HEK293 (cell line): ENCODE data around the gene PLXNA2.

Experiments used
- BCL11A ChIP-seq: fragments of 450-650 bp; formaldehyde crosslinking; IDR thresholded peaks from 2 replicates; pipeline ENCODE4 v1.5.1; 2016; ENCODE audit warnings: low read depth, missing biosample characterization, missing genetic modification characterization
- EGR2 ChIP-seq: fragments of 450-650 bp; formaldehyde crosslinking; IDR thresholded peaks from 2 replicates; pipeline ENCODE4 v1.5.1; 2016; ENCODE audit warnings: low read depth, missing biosample characterization, missing genetic modification characterization
- GLIS1 ChIP-seq: fragments of 450-650 bp; formaldehyde crosslinking; IDR thresholded peaks from 2 replicates; pipeline ENCODE4 v1.5.1; 2016; ENCODE audit warnings: missing biosample characterization, missing genetic modification characterization
- GLIS2 ChIP-seq: fragments of 450-650 bp; formaldehyde crosslinking; IDR thresholded peaks from 2 replicates; pipeline ENCODE4 v1.5.1; 2016; ENCODE audit warnings: missing biosample characterization, missing genetic modification characterization
- HOXD13 ChIP-seq: sonication (generic); formaldehyde crosslinking; IDR thresholded peaks from 2 replicates; pipeline ENCODE4 v1.8.0; 2022; ENCODE audit warnings: missing genetic modification reagents, borderline replicate concordance
- KLF1 ChIP-seq: fragments of 450-650 bp; formaldehyde crosslinking; IDR thresholded peaks from 2 replicates; pipeline ENCODE4 v1.5.1; 2016; ENCODE audit warnings: missing biosample characterization, missing genetic modification characterization
- SALL2 ChIP-seq: fragments of 450-650 bp; formaldehyde crosslinking; IDR thresholded peaks from 2 replicates; pipeline ENCODE4 v1.5.0; 2017; ENCODE audit warnings: missing biosample characterization, mild to moderate bottlenecking, missing genetic modification characterization, borderline replicate concordance
- SCRT1 ChIP-seq: fragments of 450-650 bp; formaldehyde crosslinking; IDR thresholded peaks from 2 replicates; pipeline ENCODE4 v1.5.1; 2016; ENCODE audit warnings: missing biosample characterization, missing genetic modification characterization, borderline replicate concordance
- SCRT2 ChIP-seq: fragments of 450-650 bp; formaldehyde crosslinking; IDR thresholded peaks from 2 replicates; pipeline ENCODE4 v1.5.1; 2016; ENCODE audit warnings: missing biosample characterization, missing genetic modification characterization
- ZFHX2 ChIP-seq: fragments of 450-650 bp; formaldehyde crosslinking; conservative IDR thresholded peaks from 2 replicates; pipeline ENCODE4 v1.5.1; 2016; ENCODE audit warnings: missing biosample characterization, missing genetic modification characterization
- ZFP37 ChIP-seq: fragments of 450-650 bp; formaldehyde crosslinking; IDR thresholded peaks from 2 replicates; pipeline ENCODE4 v1.5.1; 2016; ENCODE audit warnings: missing biosample characterization, missing genetic modification characterization
- ZFP41 ChIP-seq: fragments of 450-650 bp; formaldehyde crosslinking; IDR thresholded peaks from 2 replicates; pipeline ENCODE4 v1.5.1; 2016; ENCODE audit warnings: missing biosample characterization, missing genetic modification characterization, borderline replicate concordance
- ZNF423 ChIP-seq: fragments of 450-650 bp; formaldehyde crosslinking; IDR thresholded peaks from 2 replicates; pipeline ENCODE4 v1.5.1; 2016; ENCODE audit warnings: missing biosample characterization, missing genetic modification characterization
- ZNF544 ChIP-seq: fragments of 450-650 bp; formaldehyde crosslinking; IDR thresholded peaks from 2 replicates; pipeline ENCODE4 v1.5.0; 2017; ENCODE audit warnings: missing biosample characterization, missing genetic modification characterization
- ZNF560 ChIP-seq: fragments of 450-650 bp; formaldehyde crosslinking; IDR thresholded peaks from 2 replicates; pipeline ENCODE4 v1.5.1; 2017; ENCODE audit warnings: missing biosample characterization, missing genetic modification characterization, borderline replicate concordance
- ZNF626 ChIP-seq: fragments of 450-650 bp; sonication (Bioruptor Pico); formaldehyde crosslinking; IDR thresholded peaks from 2 replicates; pipeline ENCODE4 v1.5.1; 2018; ENCODE audit warnings: missing biosample characterization, missing genetic modification characterization, inconsistent platforms
- ZNF677 ChIP-seq: fragments of 450-650 bp; IDR thresholded peaks from 2 replicates; pipeline ENCODE4 v1.5.0; 2018; ENCODE audit warnings: missing biosample characterization, mild to moderate bottlenecking, missing genetic modification characterization, moderate library complexity
- TF ChIP-seq, protein P1 (sequence below): fragments of 450-650 bp; formaldehyde crosslinking; IDR thresholded peaks from 2 replicates; pipeline ENCODE4 v1.5.1; 2016; ENCODE audit warnings: missing biosample characterization, missing genetic modification characterization, borderline replicate concordance
- TF ChIP-seq, protein P2 (sequence below): fragments of 450-650 bp; formaldehyde crosslinking; IDR thresholded peaks from 2 replicates; pipeline ENCODE4 v1.5.1; 2016; ENCODE audit warnings: missing biosample characterization, missing genetic modification characterization
- TF ChIP-seq, protein P3 (sequence below): fragments of 450-650 bp; formaldehyde crosslinking; IDR thresholded peaks from 2 replicates; pipeline ENCODE4 v1.5.1; 2016; ENCODE audit warnings: missing biosample characterization, missing genetic modification characterization
- TF ChIP-seq, protein P4 (sequence below): fragments of 450-650 bp; formaldehyde crosslinking; IDR thresholded peaks from 2 replicates; pipeline ENCODE4; 2016; ENCODE audit warnings: missing biosample characterization, missing genetic modification characterization
- TF ChIP-seq, protein P5 (sequence below): fragments of 450-650 bp; formaldehyde crosslinking; conservative IDR thresholded peaks from 2 replicates; pipeline ENCODE4 v1.5.1; 2016; ENCODE audit warnings: low read depth, missing biosample characterization, missing genetic modification characterization
- TF ChIP-seq, protein P6 (sequence below): fragments of 450-650 bp; formaldehyde crosslinking; IDR thresholded peaks from 2 replicates; pipeline ENCODE4 v1.5.1; 2017; ENCODE audit warnings: missing biosample characterization, missing genetic modification characterization

PLXNA2 gene

DNA sequence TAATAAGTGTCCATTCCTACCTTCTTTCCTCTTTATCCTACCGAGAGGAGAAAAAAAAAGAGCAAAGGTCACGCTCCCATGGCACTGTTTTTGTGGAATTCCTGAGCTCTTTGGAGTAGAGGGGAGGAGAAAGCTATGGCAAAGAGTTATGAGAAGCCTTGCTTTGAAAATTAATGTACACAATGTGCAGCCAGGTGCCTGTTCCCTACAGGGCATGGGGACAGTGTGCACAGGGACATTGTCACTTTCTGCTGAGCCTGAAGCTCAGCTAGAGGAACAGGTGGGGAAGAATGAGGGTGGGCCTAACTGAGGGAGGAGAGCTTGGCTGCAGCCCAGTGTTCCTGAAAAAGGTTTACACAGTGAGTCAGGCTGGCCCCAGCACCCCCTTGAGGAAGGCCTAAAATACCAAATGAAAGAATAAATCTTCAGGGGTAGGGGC, 66.1 kb downstream of the PLXNA2 start (continued):
- TF ChIP-seq, protein P1, sequence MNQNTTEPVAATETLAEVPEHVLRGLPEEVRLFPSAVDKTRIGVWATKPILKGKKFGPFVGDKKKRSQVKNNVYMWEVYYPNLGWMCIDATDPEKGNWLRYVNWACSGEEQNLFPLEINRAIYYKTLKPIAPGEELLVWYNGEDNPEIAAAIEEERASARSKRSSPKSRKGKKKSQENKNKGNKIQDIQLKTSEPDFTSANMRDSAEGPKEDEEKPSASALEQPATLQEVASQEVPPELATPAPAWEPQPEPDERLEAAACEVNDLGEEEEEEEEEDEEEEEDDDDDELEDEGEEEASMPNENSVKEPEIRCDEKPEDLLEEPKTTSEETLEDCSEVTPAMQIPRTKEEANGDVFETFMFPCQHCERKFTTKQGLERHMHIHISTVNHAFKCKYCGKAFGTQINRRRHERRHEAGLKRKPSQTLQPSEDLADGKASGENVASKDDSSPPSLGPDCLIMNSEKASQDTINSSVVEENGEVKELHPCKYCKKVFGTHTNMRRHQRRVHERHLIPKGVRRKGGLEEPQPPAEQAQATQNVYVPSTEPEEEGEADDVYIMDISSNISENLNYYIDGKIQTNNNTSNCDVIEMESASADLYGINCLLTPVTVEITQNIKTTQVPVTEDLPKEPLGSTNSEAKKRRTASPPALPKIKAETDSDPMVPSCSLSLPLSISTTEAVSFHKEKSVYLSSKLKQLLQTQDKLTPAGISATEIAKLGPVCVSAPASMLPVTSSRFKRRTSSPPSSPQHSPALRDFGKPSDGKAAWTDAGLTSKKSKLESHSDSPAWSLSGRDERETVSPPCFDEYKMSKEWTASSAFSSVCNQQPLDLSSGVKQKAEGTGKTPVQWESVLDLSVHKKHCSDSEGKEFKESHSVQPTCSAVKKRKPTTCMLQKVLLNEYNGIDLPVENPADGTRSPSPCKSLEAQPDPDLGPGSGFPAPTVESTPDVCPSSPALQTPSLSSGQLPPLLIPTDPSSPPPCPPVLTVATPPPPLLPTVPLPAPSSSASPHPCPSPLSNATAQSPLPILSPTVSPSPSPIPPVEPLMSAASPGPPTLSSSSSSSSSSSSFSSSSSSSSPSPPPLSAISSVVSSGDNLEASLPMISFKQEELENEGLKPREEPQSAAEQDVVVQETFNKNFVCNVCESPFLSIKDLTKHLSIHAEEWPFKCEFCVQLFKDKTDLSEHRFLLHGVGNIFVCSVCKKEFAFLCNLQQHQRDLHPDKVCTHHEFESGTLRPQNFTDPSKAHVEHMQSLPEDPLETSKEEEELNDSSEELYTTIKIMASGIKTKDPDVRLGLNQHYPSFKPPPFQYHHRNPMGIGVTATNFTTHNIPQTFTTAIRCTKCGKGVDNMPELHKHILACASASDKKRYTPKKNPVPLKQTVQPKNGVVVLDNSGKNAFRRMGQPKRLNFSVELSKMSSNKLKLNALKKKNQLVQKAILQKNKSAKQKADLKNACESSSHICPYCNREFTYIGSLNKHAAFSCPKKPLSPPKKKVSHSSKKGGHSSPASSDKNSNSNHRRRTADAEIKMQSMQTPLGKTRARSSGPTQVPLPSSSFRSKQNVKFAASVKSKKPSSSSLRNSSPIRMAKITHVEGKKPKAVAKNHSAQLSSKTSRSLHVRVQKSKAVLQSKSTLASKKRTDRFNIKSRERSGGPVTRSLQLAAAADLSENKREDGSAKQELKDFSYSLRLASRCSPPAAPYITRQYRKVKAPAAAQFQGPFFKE (tag by site-specific recombination), result no peak
- TF ChIP-seq ZNF560 (tag by site-specific recombination) (no peak), BCL11A (tag by site-specific recombination) (no peak), ZNF626 (no peak), ZNF677 (tag by site-specific recombination) (no peak), GLIS1 (tag by site-specific recombination) (peak; percentile 81), KLF1 (tag by site-specific recombination) (peak; percentile 33; the same call in 1 of the 2 replicates), ZFHX2 (tag by site-specific recombination) (peak; percentile 38; the same call in 1 of the 2 replicates), ZNF423 (tag by site-specific recombination) (no peak), HOXD13 (no peak), ZFP37 (tag by site-specific recombination) (no peak), SCRT2 (peak; percentile 92), SCRT1 (tag by site-specific recombination) (peak; percentile 73), ZNF544 (tag by site-specific recombination) (no peak), GLIS2 (tag by site-specific recombination) (no peak), SALL2 (tag by site-specific recombination) (no peak), EGR2 (tag by site-specific recombination) (peak; percentile 32; the same call in 1 of the 2 replicates), ZFP41 (no peak)
- TF ChIP-seq, protein P2, sequence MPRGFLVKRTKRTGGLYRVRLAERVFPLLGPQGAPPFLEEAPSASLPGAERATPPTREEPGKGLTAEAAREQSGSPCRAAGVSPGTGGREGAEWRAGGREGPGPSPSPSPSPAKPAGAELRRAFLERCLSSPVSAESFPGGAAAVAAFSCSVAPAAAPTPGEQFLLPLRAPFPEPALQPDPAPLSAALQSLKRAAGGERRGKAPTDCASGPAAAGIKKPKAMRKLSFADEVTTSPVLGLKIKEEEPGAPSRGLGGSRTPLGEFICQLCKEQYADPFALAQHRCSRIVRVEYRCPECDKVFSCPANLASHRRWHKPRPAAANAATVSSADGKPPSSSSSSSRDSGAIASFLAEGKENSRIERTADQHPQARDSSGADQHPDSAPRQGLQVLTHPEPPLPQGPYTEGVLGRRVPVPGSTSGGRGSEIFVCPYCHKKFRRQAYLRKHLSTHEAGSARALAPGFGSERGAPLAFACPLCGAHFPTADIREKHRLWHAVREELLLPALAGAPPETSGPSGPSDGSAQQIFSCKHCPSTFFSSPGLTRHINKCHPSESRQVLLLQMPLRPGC (tag by site-specific recombination), result no peak
- TF ChIP-seq, protein P3, sequence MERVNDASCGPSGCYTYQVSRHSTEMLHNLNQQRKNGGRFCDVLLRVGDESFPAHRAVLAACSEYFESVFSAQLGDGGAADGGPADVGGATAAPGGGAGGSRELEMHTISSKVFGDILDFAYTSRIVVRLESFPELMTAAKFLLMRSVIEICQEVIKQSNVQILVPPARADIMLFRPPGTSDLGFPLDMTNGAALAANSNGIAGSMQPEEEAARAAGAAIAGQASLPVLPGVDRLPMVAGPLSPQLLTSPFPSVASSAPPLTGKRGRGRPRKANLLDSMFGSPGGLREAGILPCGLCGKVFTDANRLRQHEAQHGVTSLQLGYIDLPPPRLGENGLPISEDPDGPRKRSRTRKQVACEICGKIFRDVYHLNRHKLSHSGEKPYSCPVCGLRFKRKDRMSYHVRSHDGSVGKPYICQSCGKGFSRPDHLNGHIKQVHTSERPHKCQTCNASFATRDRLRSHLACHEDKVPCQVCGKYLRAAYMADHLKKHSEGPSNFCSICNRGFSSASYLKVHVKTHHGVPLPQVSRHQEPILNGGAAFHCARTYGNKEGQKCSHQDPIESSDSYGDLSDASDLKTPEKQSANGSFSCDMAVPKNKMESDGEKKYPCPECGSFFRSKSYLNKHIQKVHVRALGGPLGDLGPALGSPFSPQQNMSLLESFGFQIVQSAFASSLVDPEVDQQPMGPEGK (tag by site-specific recombination), result no peak
- TF ChIP-seq, protein P4, sequence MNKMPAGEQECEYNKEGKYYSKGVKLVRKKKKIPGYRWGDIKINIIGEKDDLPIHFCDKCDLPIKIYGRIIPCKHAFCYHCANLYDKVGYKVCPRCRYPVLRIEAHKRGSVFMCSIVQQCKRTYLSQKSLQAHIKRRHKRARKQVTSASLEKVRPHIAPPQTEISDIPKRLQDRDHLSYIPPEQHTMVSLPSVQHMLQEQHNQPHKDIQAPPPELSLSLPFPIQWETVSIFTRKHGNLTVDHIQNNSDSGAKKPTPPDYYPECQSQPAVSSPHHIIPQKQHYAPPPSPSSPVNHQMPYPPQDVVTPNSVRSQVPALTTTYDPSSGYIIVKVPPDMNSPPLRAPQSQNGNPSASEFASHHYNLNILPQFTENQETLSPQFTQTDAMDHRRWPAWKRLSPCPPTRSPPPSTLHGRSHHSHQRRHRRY (tag by site-specific recombination), result no peak
- TF ChIP-seq, protein P5, sequence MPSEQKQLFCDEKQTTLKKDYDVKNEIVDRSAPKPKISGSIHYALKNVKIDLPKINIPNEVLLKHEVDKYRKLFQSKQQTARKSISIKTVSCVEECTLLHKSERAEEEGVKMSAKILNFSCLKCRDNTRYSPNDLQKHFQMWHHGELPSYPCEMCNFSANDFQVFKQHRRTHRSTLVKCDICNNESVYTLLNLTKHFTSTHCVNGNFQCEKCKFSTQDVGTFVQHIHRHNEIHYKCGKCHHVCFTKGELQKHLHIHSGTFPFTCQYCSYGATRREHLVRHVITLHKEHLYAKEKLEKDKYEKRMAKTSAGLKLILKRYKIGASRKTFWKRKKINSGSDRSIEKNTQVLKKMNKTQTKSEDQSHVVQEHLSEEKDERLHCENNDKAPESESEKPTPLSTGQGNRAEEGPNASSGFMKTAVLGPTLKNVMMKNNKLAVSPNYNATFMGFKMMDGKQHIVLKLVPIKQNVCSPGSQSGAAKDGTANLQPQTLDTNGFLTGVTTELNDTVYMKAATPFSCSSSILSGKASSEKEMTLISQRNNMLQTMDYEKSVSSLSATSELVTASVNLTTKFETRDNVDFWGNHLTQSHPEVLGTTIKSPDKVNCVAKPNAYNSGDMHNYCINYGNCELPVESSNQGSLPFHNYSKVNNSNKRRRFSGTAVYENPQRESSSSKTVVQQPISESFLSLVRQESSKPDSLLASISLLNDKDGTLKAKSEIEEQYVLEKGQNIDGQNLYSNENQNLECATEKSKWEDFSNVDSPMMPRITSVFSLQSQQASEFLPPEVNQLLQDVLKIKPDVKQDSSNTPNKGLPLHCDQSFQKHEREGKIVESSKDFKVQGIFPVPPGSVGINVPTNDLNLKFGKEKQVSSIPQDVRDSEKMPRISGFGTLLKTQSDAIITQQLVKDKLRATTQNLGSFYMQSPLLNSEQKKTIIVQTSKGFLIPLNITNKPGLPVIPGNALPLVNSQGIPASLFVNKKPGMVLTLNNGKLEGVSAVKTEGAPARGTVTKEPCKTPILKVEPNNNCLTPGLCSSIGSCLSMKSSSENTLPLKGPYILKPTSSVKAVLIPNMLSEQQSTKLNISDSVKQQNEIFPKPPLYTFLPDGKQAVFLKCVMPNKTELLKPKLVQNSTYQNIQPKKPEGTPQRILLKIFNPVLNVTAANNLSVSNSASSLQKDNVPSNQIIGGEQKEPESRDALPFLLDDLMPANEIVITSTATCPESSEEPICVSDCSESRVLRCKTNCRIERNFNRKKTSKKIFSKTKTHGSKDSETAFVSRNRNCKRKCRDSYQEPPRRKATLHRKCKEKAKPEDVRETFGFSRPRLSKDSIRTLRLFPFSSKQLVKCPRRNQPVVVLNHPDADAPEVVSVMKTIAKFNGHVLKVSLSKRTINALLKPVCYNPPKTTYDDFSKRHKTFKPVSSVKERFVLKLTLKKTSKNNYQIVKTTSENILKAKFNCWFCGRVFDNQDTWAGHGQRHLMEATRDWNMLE, result no peak
- TF ChIP-seq, protein P6, sequence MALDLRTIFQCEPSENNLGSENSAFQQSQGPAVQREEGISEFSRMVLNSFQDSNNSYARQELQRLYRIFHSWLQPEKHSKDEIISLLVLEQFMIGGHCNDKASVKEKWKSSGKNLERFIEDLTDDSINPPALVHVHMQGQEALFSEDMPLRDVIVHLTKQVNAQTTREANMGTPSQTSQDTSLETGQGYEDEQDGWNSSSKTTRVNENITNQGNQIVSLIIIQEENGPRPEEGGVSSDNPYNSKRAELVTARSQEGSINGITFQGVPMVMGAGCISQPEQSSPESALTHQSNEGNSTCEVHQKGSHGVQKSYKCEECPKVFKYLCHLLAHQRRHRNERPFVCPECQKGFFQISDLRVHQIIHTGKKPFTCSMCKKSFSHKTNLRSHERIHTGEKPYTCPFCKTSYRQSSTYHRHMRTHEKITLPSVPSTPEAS (tag by site-specific recombination), result no peak
